ENCODE measurements around the gene TIMMDC1. TPM values are rescaled to one million over a fixed set of nuclear protein-coding genes. Genes with fewer than 3 reads are reported as not detected.

The TIMMDC1 gene
- total and polyA plus RNA-seq, 9 of the 15 experiments (the other 6 are each of a cell fraction or from before 2014, with no cell fraction given) = 62.1 to 226 (median 86.6) TPM

- FAIRE-seq (no peak), DNase-seq (ENCODE audit: extremely low read depth in 1 of 4, low spot score in 3 of 4) (no peak), ATAC-seq (no peak)
- in situ Hi-C loops (cut with MboI) (no loop called here), intact Hi-C loops (cut with micrococcal nuclease) (no loop called here)
- Histone ChIP-seq H3K4me1 (replicated peaks in 1 of 2; ENCODE audit: control insufficient read depth in 2 of 2, insufficient read depth in 2 of 2, low read length in 2 of 2) (peaks cover 0 to 12% of the 10 kb centered on the region in 2 experiments; a peak in 3 of 5 replicates), H3K9ac (ENCODE audit: insufficient read depth in 1 of 2, low read depth in 2 of 2, low read length in 2 of 2) (no peak overlapping the region; a peak in 1 of 4 replicates), H3K79me2 (ENCODE audit: control insufficient read depth, insufficient read depth, low read length) (peaks cover 8% of the 10 kb centered on the region; the same call in 1 of the 3 replicates), H3K9me1 (ENCODE audit: control insufficient read depth, insufficient read depth, low read length) (no peaks in the 10 kb centered on the region), H3K4me2 (ENCODE audit: insufficient read depth, low read length) (no peak overlapping the region), H3K36me3 (ENCODE audit: control insufficient read depth, insufficient read depth, low read length) (no peaks in the 10 kb centered on the region), H3K27ac (ENCODE audit: extremely low read depth, low read depth, low read length) (no peak overlapping the region), H3K9me3 (replicated peaks; ENCODE audit: control insufficient read depth, insufficient read depth, low read depth, low read length) (no peaks in the 10 kb centered on the region), H3K27me3 (ENCODE audit: control insufficient read depth in 2 of 2, insufficient read depth in 2 of 2, low read length in 2 of 2) (no peaks in the 10 kb centered on the region), H4K20me1 (replicated peaks; ENCODE audit: control insufficient read depth, insufficient read depth, low read length) (no peaks in the 10 kb centered on the region), H2AFZ (ENCODE audit: low read depth, low read length) (peak overlapping the region; percentile 89), H3K4me3 (no peak overlapping the region)
- BruUV-seq (replicated peaks) = no TSS peak
- TF ChIP-seq EP400 (IDR thresholded peaks at IDR 0.05) = no peak
- TF ChIP-seq, protein P1, sequence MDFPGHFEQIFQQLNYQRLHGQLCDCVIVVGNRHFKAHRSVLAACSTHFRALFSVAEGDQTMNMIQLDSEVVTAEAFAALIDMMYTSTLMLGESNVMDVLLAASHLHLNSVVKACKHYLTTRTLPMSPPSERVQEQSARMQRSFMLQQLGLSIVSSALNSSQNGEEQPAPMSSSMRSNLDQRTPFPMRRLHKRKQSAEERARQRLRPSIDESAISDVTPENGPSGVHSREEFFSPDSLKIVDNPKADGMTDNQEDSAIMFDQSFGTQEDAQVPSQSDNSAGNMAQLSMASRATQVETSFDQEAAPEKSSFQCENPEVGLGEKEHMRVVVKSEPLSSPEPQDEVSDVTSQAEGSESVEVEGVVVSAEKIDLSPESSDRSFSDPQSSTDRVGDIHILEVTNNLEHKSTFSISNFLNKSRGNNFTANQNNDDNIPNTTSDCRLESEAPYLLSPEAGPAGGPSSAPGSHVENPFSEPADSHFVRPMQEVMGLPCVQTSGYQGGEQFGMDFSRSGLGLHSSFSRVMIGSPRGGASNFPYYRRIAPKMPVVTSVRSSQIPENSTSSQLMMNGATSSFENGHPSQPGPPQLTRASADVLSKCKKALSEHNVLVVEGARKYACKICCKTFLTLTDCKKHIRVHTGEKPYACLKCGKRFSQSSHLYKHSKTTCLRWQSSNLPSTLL (IDR thresholded peaks at IDR 0.05) = no peak
- no peak for TF ChIP-seq ZNF146 (CRISPR knock-in tag; IDR thresholded peaks at IDR 0.05; ENCODE audit: unreplicated experiment)
- TF ChIP-seq POLR2B (IDR thresholded peaks at IDR 0.05; ENCODE audit: low read depth, partially characterized antibody) = no peak
- TF ChIP-seq TOE1 (IDR thresholded peaks at IDR 0.05; ENCODE audit: borderline replicate concordance) = no peak
- TF ChIP-seq TOE1 (CRISPR knock-in tag; IDR thresholded peaks at IDR 0.05; ENCODE audit: borderline replicate concordance, low read depth) = no peak
- no peak for TF ChIP-seq ZBTB7A (IDR thresholded peaks at IDR 0.05; ENCODE audit: borderline replicate concordance, control insufficient read depth, low read depth, low read length)
- no peak for TF ChIP-seq ELK1 (CRISPR knock-in tag; IDR thresholded peaks at IDR 0.05)
- TF ChIP-seq, protein P2, sequence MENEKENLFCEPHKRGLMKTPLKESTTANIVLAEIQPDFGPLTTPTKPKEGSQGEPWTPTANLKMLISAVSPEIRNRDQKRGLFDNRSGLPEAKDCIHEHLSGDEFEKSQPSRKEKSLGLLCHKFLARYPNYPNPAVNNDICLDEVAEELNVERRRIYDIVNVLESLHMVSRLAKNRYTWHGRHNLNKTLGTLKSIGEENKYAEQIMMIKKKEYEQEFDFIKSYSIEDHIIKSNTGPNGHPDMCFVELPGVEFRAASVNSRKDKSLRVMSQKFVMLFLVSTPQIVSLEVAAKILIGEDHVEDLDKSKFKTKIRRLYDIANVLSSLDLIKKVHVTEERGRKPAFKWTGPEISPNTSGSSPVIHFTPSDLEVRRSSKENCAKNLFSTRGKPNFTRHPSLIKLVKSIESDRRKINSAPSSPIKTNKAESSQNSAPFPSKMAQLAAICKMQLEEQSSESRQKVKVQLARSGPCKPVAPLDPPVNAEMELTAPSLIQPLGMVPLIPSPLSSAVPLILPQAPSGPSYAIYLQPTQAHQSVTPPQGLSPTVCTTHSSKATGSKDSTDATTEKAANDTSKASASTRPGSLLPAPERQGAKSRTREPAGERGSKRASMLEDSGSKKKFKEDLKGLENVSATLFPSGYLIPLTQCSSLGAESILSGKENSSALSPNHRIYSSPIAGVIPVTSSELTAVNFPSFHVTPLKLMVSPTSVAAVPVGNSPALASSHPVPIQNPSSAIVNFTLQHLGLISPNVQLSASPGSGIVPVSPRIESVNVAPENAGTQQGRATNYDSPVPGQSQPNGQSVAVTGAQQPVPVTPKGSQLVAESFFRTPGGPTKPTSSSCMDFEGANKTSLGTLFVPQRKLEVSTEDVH (IDR thresholded peaks at IDR 0.05; ENCODE audit: low read depth, partially characterized antibody) = no peak
- TF ChIP-seq CCNT2 (IDR thresholded peaks at IDR 0.05; ENCODE audit: borderline replicate concordance, extremely low read depth, insufficient read length, low read depth, low read length) = no peak
- TF ChIP-seq ZNF212 (CRISPR knock-in tag; IDR thresholded peaks at IDR 0.05) = no peak
- POLR2A ChIA-PET = interaction anchor here (0.6 kb wide), 1 partner anchor 1997 kb away, joined by 3 read pairs; no protein-coding TSS in a partner anchor
- 80% methylated on average over 2 of the region's 5 CpGs for WGBS (ENCODE audit: insufficient coverage, low coverage, missing lambda C conversion rate)
- CTCF ChIA-PET (ENCODE audit: low intra/inter-chr PET ratio) = no interaction called here
Measured at GRCh38 chr3:119560160-119560559, 61.8 kb downstream of the TIMMDC1 start.
